ENCODE measurements around the gene HDDC2.

Gene HDDC2, protein sequence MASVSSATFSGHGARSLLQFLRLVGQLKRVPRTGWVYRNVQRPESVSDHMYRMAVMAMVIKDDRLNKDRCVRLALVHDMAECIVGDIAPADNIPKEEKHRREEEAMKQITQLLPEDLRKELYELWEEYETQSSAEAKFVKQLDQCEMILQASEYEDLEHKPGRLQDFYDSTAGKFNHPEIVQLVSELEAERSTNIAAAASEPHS

DNA sequence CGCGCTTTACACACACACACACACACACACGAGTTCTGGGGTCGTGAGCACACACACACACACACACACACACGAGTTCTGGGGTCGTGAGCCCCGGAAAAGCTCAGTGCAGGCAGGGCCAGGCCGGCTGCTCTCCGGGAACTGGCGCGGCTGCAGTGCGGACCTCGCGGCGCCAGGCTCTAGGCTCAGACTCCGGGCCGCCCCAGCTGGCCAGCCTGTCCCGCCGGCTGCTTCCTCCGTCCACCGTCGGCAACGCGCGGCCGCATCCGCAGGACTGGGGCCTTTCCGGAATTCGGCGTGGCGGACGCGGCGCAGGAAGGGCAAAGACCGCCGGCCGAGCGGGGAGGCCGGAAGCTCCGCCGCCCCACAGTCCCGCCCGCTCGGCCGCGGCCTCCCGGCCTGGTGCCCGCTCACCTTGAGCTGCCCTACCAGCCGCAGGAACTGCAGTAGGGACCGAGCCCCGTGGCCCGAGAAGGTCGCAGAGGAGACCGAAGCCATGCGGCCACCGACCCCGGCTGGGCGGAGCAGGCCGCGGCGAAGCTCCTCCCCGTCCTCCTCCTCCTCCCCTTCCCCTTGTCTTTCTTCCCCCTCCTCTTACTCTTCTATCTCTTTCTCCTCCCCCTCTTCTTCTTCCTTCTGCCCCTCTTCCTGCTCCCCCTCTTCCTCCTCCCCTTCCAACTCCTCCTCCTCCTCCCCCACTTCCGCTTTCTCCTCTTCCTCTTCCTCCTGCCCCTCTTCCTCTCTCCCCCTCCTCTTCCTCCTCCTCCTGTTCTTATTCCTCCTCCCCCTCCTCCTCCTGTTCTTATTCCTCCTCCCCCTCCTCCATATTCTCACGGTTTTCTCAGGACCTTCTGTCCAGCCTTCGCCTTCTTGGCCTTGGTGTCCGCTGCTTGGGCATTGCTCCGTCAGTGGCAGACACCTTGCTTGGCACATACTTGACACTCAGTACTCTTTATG, at the start of gene HDDC2:
Gene HDDC2 (minus strand): TSS at position 533 of the 957 bp plus-strand sequence. CDS start 35 bp downstream, at position 498.
- H3K27me3 ChIP-seq (ENCODE audit: control insufficient read depth, insufficient read depth, low read length) = no peaks in the 10 kb centered on the region
- H3K4me3 ChIP-seq (ENCODE audit: low read length) = peak within 1 kb of the TSS; percentile 88
- H3K9me3 ChIP-seq (ENCODE audit: control insufficient read depth, low read depth, low read length) = no peaks in the 10 kb centered on the region
- H3K4me1 ChIP-seq (ENCODE audit: control insufficient read depth, low read depth, low read length) = peaks cover 7% of the 10 kb centered on the region
- peak within 1 kb of the TSS; percentile 78 for H3K9ac ChIP-seq (ENCODE audit: low read length)
- peak within 1 kb of the TSS; percentile 22 for H3K27ac ChIP-seq (ENCODE audit: low read length)
- H3K36me3 ChIP-seq (ENCODE audit: control insufficient read depth, low read depth, low read length) = peaks cover 31% of the 10 kb centered on the region

DNA sequence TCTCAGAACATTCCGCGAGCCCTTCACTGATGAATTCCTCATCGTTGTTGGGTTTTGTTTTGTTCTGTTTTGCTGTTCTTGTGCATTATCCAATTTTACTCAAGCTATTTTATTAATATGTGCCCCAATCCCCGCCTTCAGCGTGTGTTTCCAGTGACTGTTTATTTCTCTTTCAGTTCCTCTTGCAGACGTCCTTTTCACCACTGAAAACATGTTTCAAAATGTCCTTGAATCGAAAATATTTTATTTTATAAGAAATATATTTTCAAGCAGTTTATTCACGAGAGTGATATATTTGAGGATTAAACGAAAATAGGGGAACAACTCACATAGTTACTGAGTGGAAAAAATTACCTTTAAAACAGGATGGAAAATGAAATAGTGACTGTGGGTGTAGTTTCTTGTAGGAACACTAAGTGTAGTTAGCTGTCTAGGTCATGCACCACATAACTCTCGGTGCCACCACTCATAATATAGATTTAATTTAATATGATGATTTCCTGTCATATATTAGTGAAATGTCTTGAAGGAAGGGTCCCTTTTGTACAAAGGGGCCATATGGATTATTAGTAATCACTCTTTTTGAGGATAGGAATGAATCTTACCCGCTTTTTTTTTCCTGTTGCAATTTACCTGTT, 45.3 kb upstream of the HDDC2 start:
- Histone ChIP-seq H3K9me3 (ENCODE audit: control insufficient read depth, low read depth, low read length) (no peaks in the 10 kb centered on the region), H3K9ac (ENCODE audit: low read length) (no peak overlapping the region), H3K27me3 (ENCODE audit: control insufficient read depth, insufficient read depth, low read length) (no peaks in the 10 kb centered on the region), H3K36me3 (ENCODE audit: control insufficient read depth, low read depth, low read length) (no peaks in the 10 kb centered on the region), H3K4me1 (ENCODE audit: control insufficient read depth, low read depth, low read length) (peaks cover 9% of the 10 kb centered on the region), H3K4me3 (ENCODE audit: low read length) (no peak overlapping the region), H3K27ac (ENCODE audit: low read length) (no peak overlapping the region)

DNA sequence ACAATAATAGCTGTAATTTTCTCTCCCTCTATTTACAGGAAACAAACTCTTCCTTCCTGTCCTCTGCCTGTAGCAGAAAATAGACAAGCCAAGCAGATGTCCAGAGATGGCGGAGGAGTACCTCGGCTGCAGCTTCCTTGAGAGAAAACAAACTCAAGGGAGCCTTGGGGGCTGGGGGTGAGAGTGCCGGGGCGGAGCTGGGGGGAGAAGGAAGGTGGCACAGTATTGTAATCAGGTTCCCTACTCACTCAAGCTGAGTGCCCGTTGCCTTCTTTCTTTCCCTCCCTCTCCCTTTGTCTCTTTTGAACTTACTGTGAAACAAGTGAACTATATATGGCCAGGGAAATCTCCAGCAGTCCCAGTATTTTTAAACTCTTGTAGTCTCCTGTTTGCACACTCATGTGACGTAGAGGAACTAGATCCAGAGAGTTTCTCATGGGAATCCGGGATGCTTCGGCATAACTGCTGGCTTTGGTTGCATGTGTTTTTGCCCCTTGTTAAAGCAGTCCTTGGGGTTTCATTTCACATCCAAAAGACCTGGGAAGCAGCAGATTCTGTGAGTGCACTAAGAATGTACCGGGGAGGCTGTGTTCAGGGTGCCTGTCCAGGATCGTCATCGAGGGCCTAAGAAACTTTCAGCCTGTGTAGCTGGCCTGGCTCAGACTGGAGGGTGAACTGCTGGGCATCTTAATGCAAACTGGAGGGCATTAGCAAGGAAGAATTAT, 44.6 kb upstream of the HDDC2 start:
- H3K27ac ChIP-seq (ENCODE audit: low read length) = no peak overlapping the region
- H3K9ac ChIP-seq (ENCODE audit: low read length) = no peak overlapping the region
- H3K27me3 ChIP-seq (ENCODE audit: control insufficient read depth, insufficient read depth, low read length) = no peaks in the 10 kb centered on the region
- H3K4me1 ChIP-seq (ENCODE audit: control insufficient read depth, low read depth, low read length) = peaks cover 9% of the 10 kb centered on the region
- H3K9me3 ChIP-seq (ENCODE audit: control insufficient read depth, low read depth, low read length) = no peaks in the 10 kb centered on the region
- no peak overlapping the region for H3K4me3 ChIP-seq (ENCODE audit: low read length)
- H3K36me3 ChIP-seq (ENCODE audit: control insufficient read depth, low read depth, low read length) = no peaks in the 10 kb centered on the region

DNA sequence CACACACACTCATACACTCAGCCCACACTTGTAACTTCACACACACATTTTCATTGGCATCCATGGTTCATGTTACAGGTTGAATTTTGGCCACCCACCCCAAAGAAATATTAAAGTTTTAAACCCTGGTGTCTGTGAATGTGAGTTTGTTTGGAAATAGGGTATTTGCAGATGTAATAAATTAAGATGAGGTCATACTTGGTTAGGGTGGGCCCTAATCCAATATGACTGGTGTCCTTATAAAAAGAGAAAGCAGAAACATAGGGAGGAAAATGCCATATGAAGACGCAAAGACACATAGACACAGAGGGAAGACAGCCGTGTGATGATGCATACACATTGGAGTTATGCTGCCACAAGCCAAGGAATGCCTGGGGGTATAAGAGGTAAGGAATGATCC, 39.7 kb upstream of the HDDC2 start:
- no peak overlapping the region for H3K9ac ChIP-seq (ENCODE audit: low read length)
- no peak overlapping the region for H3K27ac ChIP-seq (ENCODE audit: low read length)
- no peak overlapping the region for H3K4me3 ChIP-seq (ENCODE audit: low read length)
- H3K27me3 ChIP-seq (ENCODE audit: control insufficient read depth, insufficient read depth, low read length) = no peaks in the 10 kb centered on the region
- H3K4me1 ChIP-seq (ENCODE audit: control insufficient read depth, low read depth, low read length) = peaks cover 8% of the 10 kb centered on the region
- H3K36me3 ChIP-seq (ENCODE audit: control insufficient read depth, low read depth, low read length) = no peaks in the 10 kb centered on the region
- no peaks in the 10 kb centered on the region for H3K9me3 ChIP-seq (ENCODE audit: control insufficient read depth, low read depth, low read length)

DNA sequence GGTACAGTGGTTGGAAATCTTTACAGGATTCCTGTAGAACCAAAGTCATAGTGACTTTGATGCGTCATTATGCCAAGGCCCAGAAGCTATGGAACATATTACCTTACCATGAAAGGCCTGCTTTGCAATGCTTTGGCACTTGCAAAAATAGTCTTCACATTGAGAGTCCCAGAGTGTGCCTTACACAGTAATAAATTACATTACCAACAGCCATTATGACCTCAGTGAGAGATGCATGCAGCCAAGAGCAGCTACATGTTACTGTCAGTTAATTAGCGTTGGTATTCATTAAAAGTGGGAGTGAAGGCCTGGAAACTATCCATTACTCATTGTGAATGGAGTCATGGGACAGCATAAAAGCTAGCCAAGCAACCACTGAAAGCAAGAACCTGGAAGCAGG, 39.2 kb upstream of the HDDC2 start:
- no peaks in the 10 kb centered on the region for H3K36me3 ChIP-seq (ENCODE audit: control insufficient read depth, low read depth, low read length)
- no peak overlapping the region for H3K27ac ChIP-seq (ENCODE audit: low read length)
- no peaks in the 10 kb centered on the region for H3K27me3 ChIP-seq (ENCODE audit: control insufficient read depth, insufficient read depth, low read length)
- H3K4me3 ChIP-seq (ENCODE audit: low read length) = no peak overlapping the region
- no peak overlapping the region for H3K9ac ChIP-seq (ENCODE audit: low read length)
- H3K9me3 ChIP-seq (ENCODE audit: control insufficient read depth, low read depth, low read length) = no peaks in the 10 kb centered on the region
- peaks cover 3% of the 10 kb centered on the region for H3K4me1 ChIP-seq (ENCODE audit: control insufficient read depth, low read depth, low read length)

DNA sequence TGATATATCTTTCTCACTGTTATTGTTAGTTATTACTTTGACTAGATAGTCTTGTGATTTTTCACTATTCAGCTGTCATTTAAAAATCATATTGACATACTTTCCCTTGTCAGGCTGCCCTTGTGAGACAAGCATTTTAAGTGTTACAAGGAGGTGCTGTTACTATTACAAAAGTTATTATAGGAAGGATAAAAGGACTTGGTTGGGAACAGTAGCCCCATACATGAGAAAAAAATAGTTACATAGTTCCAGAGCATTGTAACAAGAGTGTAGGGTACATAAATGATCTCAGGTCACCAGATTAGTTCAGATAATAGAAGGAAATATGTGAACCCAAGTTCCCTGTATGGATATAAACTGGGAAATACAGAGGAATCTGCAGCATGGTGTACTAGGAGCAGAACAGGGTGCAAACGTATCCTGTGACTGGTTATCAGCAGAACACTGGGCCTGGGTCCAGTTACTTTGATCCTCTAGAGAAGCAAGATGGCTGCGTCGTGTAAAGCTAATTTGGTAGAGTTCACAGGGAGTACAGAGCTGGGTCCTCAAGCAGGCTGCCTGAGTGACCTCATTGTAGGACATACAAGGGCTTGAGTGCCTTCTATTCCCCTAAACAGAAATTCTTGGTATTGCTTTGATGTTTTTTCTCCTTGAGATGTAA, 38.5 kb upstream of the HDDC2 start:
- Histone ChIP-seq H3K4me3 (ENCODE audit: low read length) (no peak overlapping the region), H3K27me3 (ENCODE audit: control insufficient read depth, insufficient read depth, low read length) (no peaks in the 10 kb centered on the region), H3K9ac (ENCODE audit: low read length) (no peak overlapping the region), H3K27ac (ENCODE audit: low read length) (no peak overlapping the region), H3K4me1 (ENCODE audit: control insufficient read depth, low read depth, low read length) (no peaks in the 10 kb centered on the region), H3K36me3 (ENCODE audit: control insufficient read depth, low read depth, low read length) (no peaks in the 10 kb centered on the region), H3K9me3 (ENCODE audit: control insufficient read depth, low read depth, low read length) (no peaks in the 10 kb centered on the region)

DNA sequence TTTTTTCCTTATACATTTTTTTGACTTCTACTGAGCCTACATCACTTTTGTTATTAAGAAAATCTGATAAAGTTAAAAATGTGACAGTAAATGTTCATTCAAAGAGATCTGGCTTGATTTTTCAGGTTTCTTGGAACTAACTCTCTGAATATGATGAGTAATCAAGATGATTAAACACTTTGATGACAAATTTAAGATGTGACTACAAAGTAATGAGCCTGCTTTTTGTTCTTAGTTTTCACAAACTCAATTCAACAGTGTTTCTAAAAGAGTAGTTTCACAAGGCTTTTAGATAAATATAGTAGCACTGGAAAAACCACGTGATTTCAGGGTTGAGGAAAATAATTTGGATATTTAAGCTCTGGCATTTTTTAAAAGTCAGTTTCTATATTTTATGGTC, 37.9 kb upstream of the HDDC2 start:
- no peak overlapping the region for H3K4me3 ChIP-seq (ENCODE audit: low read length)
- H3K9ac ChIP-seq (ENCODE audit: low read length) = no peak overlapping the region
- H3K27ac ChIP-seq (ENCODE audit: low read length) = no peak overlapping the region
- H3K27me3 ChIP-seq (ENCODE audit: control insufficient read depth, insufficient read depth, low read length) = no peaks in the 10 kb centered on the region
- no peaks in the 10 kb centered on the region for H3K9me3 ChIP-seq (ENCODE audit: control insufficient read depth, low read depth, low read length)
- H3K4me1 ChIP-seq (ENCODE audit: control insufficient read depth, low read depth, low read length) = no peaks in the 10 kb centered on the region
- no peaks in the 10 kb centered on the region for H3K36me3 ChIP-seq (ENCODE audit: control insufficient read depth, low read depth, low read length)

DNA sequence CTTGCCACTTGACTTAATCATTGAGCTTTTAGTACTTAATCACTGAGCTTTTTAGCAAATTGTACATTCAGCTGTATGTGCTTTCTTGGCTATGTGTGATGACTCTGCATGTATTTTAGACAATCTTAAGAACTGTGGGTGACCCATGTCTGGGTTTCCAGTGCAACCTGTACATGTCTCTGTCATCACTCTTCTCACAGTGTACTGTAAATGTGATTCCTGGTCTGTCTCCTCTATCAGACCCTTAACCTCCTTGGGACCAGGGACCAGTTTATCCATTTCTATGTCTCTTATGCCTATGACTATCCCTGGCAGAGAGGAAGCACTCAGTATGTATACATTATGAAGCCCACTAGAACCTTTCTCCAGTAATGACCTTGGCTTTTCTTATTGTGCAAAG, 36.6 kb upstream of the HDDC2 start:
- Histone ChIP-seq H3K9me3 (ENCODE audit: control insufficient read depth, low read depth, low read length) (peaks cover 3% of the 10 kb centered on the region), H3K4me3 (ENCODE audit: low read length) (no peak overlapping the region), H3K27me3 (ENCODE audit: control insufficient read depth, insufficient read depth, low read length) (no peaks in the 10 kb centered on the region), H3K36me3 (ENCODE audit: control insufficient read depth, low read depth, low read length) (no peaks in the 10 kb centered on the region), H3K4me1 (ENCODE audit: control insufficient read depth, low read depth, low read length) (no peaks in the 10 kb centered on the region), H3K9ac (ENCODE audit: low read length) (no peak overlapping the region), H3K27ac (ENCODE audit: low read length) (no peak overlapping the region)

DNA sequence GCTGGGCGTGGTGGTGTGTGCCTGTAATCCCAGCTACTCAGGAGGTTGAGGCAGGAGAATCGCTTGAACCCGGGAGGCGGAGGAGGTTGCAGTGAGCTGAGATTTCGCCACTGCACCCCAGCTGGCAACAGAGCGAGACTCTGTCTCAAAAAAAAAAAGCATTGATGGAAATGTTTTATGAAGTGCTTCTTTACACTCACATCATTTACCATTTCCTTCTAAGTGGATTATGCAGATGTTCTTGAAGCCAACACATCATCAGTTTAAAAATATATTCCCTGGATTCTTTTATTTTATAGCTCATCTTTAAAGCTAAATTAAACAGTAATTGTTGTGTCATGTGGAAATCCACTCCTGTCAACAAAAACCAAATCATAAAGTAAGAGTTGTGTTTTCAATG, 35.9 kb upstream of the HDDC2 start:
- Histone ChIP-seq H3K36me3 (ENCODE audit: control insufficient read depth, low read depth, low read length) (no peaks in the 10 kb centered on the region), H3K27ac (ENCODE audit: low read length) (no peak overlapping the region), H3K9me3 (ENCODE audit: control insufficient read depth, low read depth, low read length) (peaks cover 3% of the 10 kb centered on the region), H3K4me1 (ENCODE audit: control insufficient read depth, low read depth, low read length) (no peaks in the 10 kb centered on the region), H3K27me3 (ENCODE audit: control insufficient read depth, insufficient read depth, low read length) (no peaks in the 10 kb centered on the region), H3K4me3 (ENCODE audit: low read length) (no peak overlapping the region), H3K9ac (ENCODE audit: low read length) (no peak overlapping the region)

DNA sequence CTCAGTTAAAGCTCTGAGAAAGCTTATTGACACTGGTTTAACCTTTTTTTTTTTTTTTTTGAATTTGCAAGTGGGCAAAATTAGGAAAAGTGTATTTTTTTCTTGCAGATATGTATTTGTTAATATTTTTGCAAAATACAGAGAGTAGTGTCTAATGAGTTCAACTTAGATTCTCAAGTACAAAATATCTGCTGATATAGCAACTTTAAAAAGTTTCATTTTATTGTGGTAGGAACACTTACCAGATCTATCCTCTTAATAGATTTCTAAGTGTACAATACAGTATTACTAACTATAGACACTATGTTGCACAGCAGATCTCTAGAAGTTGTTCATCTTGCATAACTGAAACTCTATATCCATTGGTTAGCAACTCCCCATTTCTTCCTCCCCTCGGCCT, 30.9 kb upstream of the HDDC2 start:
- no peaks in the 10 kb centered on the region for H3K27me3 ChIP-seq (ENCODE audit: control insufficient read depth, insufficient read depth, low read length)
- no peaks in the 10 kb centered on the region for H3K36me3 ChIP-seq (ENCODE audit: control insufficient read depth, low read depth, low read length)
- no peaks in the 10 kb centered on the region for H3K4me1 ChIP-seq (ENCODE audit: control insufficient read depth, low read depth, low read length)
- H3K4me3 ChIP-seq (ENCODE audit: low read length) = no peak overlapping the region
- H3K9ac ChIP-seq (ENCODE audit: low read length) = no peak overlapping the region
- H3K9me3 ChIP-seq (ENCODE audit: control insufficient read depth, low read depth, low read length) = peaks cover 3% of the 10 kb centered on the region
- H3K27ac ChIP-seq (ENCODE audit: low read length) = no peak overlapping the region

DNA sequence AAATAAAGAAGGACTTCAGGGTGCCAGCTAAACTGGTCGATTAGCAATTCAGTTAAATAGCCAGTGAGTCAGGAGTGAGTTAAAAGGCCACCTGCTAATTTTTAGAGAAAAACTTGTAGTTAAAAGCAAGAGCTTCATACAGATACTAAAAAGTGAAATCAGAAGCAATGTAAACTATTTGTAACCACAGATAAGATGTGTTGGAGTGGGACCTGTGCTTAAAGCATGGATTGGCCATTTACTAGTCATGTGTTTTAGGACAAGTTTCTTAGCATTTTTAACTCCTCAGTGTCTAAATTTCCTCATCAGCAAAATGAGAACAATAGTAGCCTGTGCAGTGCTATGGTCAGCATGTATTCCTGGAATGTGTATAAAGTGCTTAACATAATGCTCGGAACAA, 23.8 kb upstream of the HDDC2 start:
- Histone ChIP-seq H3K27me3 (ENCODE audit: control insufficient read depth, insufficient read depth, low read length) (no peaks in the 10 kb centered on the region), H3K36me3 (ENCODE audit: control insufficient read depth, low read depth, low read length) (no peaks in the 10 kb centered on the region), H3K4me3 (ENCODE audit: low read length) (no peak overlapping the region), H3K9ac (ENCODE audit: low read length) (no peak overlapping the region), H3K9me3 (ENCODE audit: control insufficient read depth, low read depth, low read length) (no peaks in the 10 kb centered on the region), H3K4me1 (ENCODE audit: control insufficient read depth, low read depth, low read length) (no peaks in the 10 kb centered on the region), H3K27ac (ENCODE audit: low read length) (no peak overlapping the region)

All from iPS-18a (cell line).